Measurements from ENCODE around the gene KIF22. TPM values are rescaled to one million over a fixed set of nuclear protein-coding genes. Genes with fewer than 3 reads are reported as not detected.

Gene KIF22
- polyA plus RNA-seq, 1 donor: 40.9 TPM

- no CpG with 5 or more reads among the region's 31 CpGs for WGBS (ENCODE audit: insufficient coverage, low lambda C conversion rate)
- Histone ChIP-seq H3K27ac (ENCODE audit: low read length) (no peak overlapping the region), H3K4me1 (ENCODE audit: control insufficient read depth, insufficient read depth, low read length) (peaks cover 54% of the 10 kb centered on the region), H3K9me3 (ENCODE audit: control insufficient read depth, low read depth, low read length) (no peaks in the 10 kb centered on the region), H3K27me3 (ENCODE audit: control insufficient read depth, insufficient read depth, low read length) (peaks cover 14% of the 10 kb centered on the region), H3K36me3 (ENCODE audit: control insufficient read depth, insufficient read depth, low read length) (peaks cover 22% of the 10 kb centered on the region), H3K4me3 (ENCODE audit: low read length) (no peak overlapping the region)
- DNase-seq: no peak
Measured at GRCh38 chr16:29809031-29809747, 18.6 kb downstream of the KIF22 start.

GRCh38 chr16:29809850-29810698 lies 19.5 kb downstream of the KIF22 start:
- DNase-seq: peak in 1 of 2 donors; percentile 14
- H3K27ac ChIP-seq (ENCODE audit: low read length): peak overlapping the region; percentile 92
- H3K4me3 ChIP-seq (ENCODE audit: low read length): no peak overlapping the region
- no peaks in the 10 kb centered on the region for H3K9me3 ChIP-seq (ENCODE audit: control insufficient read depth, low read depth, low read length)
- peaks cover 22% of the 10 kb centered on the region for H3K36me3 ChIP-seq (ENCODE audit: control insufficient read depth, insufficient read depth, low read length)
- WGBS (ENCODE audit: insufficient coverage, low lambda C conversion rate): no CpG with 5 or more reads among the region's 23 CpGs
- H3K4me1 ChIP-seq (ENCODE audit: control insufficient read depth, insufficient read depth, low read length): peaks cover 48% of the 10 kb centered on the region
- peaks cover 14% of the 10 kb centered on the region for H3K27me3 ChIP-seq (ENCODE audit: control insufficient read depth, insufficient read depth, low read length)

- Histone ChIP-seq H3K27me3 (ENCODE audit: control insufficient read depth, insufficient read depth, low read length) (peaks cover 14% of the 10 kb centered on the region), H3K36me3 (ENCODE audit: control insufficient read depth, insufficient read depth, low read length) (peaks cover 22% of the 10 kb centered on the region), H3K4me3 (ENCODE audit: low read length) (no peak overlapping the region), H3K9me3 (ENCODE audit: control insufficient read depth, low read depth, low read length) (no peaks in the 10 kb centered on the region), H3K27ac (ENCODE audit: low read length) (peak overlapping the region; percentile 92), H3K4me1 (ENCODE audit: control insufficient read depth, insufficient read depth, low read length) (peaks cover 51% of the 10 kb centered on the region)
- peak in 1 of 2 donors; percentile 11 for DNase-seq
- 40% methylated on average over 2 of the region's 9 CpGs for WGBS (ENCODE audit: insufficient coverage, low lambda C conversion rate)
Measured at GRCh38 chr16:29810699-29811169, 20.2 kb downstream of the KIF22 start.

GRCh38 chr16:29811170-29811895 lies 20.8 kb downstream of the KIF22 start:
- H3K36me3 ChIP-seq (ENCODE audit: control insufficient read depth, insufficient read depth, low read length): peaks cover 22% of the 10 kb centered on the region
- peaks cover 14% of the 10 kb centered on the region for H3K27me3 ChIP-seq (ENCODE audit: control insufficient read depth, insufficient read depth, low read length)
- peak overlapping the region; percentile 92 for H3K27ac ChIP-seq (ENCODE audit: low read length)
- H3K4me3 ChIP-seq (ENCODE audit: low read length): peak overlapping the region; percentile 57
- H3K4me1 ChIP-seq (ENCODE audit: control insufficient read depth, insufficient read depth, low read length): peaks cover 51% of the 10 kb centered on the region
- no peaks in the 10 kb centered on the region for H3K9me3 ChIP-seq (ENCODE audit: control insufficient read depth, low read depth, low read length)
- peak; percentile 93 to 95 for DNase-seq
- WGBS (ENCODE audit: insufficient coverage, low lambda C conversion rate): no CpG with 5 or more reads among the region's 31 CpGs

- H3K36me3 ChIP-seq (ENCODE audit: control insufficient read depth, insufficient read depth, low read length): peaks cover 22% of the 10 kb centered on the region
- DNase-seq: peak in 1 of 2 donors; percentile 61
- no CpG with 5 or more reads among the region's 69 CpGs for WGBS (ENCODE audit: insufficient coverage, low lambda C conversion rate)
- peak within 1 kb of the TSS; percentile 57 for H3K4me3 ChIP-seq (ENCODE audit: low read length)
- H3K27ac ChIP-seq (ENCODE audit: low read length): peak within 1 kb of the TSS; percentile 92
- no peaks in the 10 kb centered on the region for H3K9me3 ChIP-seq (ENCODE audit: control insufficient read depth, low read depth, low read length)
- peaks cover 54% of the 10 kb centered on the region for H3K4me1 ChIP-seq (ENCODE audit: control insufficient read depth, insufficient read depth, low read length)
- H3K27me3 ChIP-seq (ENCODE audit: control insufficient read depth, insufficient read depth, low read length): peaks cover 14% of the 10 kb centered on the region
Measured at GRCh38 chr16:29811896-29812665, 21.5 kb downstream of the KIF22 start, which contains the start of gene PRRT2. PRRT2 (plus strand) TSS chr16:29812193; CDS start chr16:29813055, 862 bp downstream.

GRCh38 chr16:29812754-29813643 lies 22.4 kb downstream of the KIF22 start:
- H3K4me1 ChIP-seq (ENCODE audit: control insufficient read depth, insufficient read depth, low read length): peaks cover 56% of the 10 kb centered on the region
- no peaks in the 10 kb centered on the region for H3K9me3 ChIP-seq (ENCODE audit: control insufficient read depth, low read depth, low read length)
- peaks cover 14% of the 10 kb centered on the region for H3K27me3 ChIP-seq (ENCODE audit: control insufficient read depth, insufficient read depth, low read length)
- H3K27ac ChIP-seq (ENCODE audit: low read length): peak overlapping the region; percentile 65
- DNase-seq: no peak
- no CpG with 5 or more reads among the region's 9 CpGs for WGBS (ENCODE audit: insufficient coverage, low lambda C conversion rate)
- H3K36me3 ChIP-seq (ENCODE audit: control insufficient read depth, insufficient read depth, low read length): peaks cover 23% of the 10 kb centered on the region
- H3K4me3 ChIP-seq (ENCODE audit: low read length): peak overlapping the region; percentile 57

- no peak overlapping the region for H3K27ac ChIP-seq (ENCODE audit: low read length)
- 100% methylated on average over 2 of the region's 24 CpGs for WGBS (ENCODE audit: insufficient coverage, low lambda C conversion rate)
- DNase-seq: no peak
- H3K27me3 ChIP-seq (ENCODE audit: control insufficient read depth, insufficient read depth, low read length): peaks cover 14% of the 10 kb centered on the region
- H3K4me1 ChIP-seq (ENCODE audit: control insufficient read depth, insufficient read depth, low read length): peaks cover 47% of the 10 kb centered on the region
- peaks cover 27% of the 10 kb centered on the region for H3K36me3 ChIP-seq (ENCODE audit: control insufficient read depth, insufficient read depth, low read length)
- H3K4me3 ChIP-seq (ENCODE audit: low read length): no peak overlapping the region
- H3K9me3 ChIP-seq (ENCODE audit: control insufficient read depth, low read depth, low read length): no peaks in the 10 kb centered on the region
Measured at GRCh38 chr16:29813644-29814562, 23.4 kb downstream of the KIF22 start.

DNA sequence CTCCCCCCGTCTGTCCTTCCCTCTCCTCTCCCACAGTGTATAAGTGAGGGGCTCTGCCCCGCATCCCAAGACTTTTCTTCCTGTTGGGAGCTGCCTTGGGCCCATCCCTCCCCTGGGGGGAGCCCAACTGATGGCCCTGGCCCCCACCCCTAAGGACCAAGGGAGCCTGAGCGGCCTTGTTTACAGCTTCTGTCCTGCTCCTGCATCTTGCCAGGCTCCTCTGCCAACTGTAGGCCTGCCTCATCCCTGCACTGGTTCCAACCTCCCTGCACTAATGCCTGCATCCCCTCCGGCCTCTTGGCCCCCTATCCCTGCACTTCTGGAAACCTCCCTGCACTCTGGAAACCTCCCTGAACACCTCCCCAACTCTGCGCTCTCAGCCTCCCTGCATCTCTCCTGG lies 24.0 kb downstream of the KIF22 start:
- Histone ChIP-seq H3K36me3 (ENCODE audit: control insufficient read depth, insufficient read depth, low read length) (peaks cover 27% of the 10 kb centered on the region), H3K27ac (ENCODE audit: low read length) (no peak overlapping the region), H3K4me3 (ENCODE audit: low read length) (no peak overlapping the region), H3K4me1 (ENCODE audit: control insufficient read depth, insufficient read depth, low read length) (peaks cover 44% of the 10 kb centered on the region), H3K27me3 (ENCODE audit: control insufficient read depth, insufficient read depth, low read length) (peaks cover 14% of the 10 kb centered on the region), H3K9me3 (ENCODE audit: control insufficient read depth, low read depth, low read length) (no peaks in the 10 kb centered on the region)
- WGBS (ENCODE audit: insufficient coverage, low lambda C conversion rate): no CpG with 5 or more reads among the region's 5 CpGs
- DNase-seq: no peak
